MM.1S (cell line): ENCODE measurements around the gene ZNF385D.

Experiments used
- DNase-seq: peaks from one replicate; pipeline ENCODE4 v3.0.0-alpha.2; 2015
- H2AFZ ChIP-seq: fragments of 300-600 bp; sonication (generic); 2 replicates; pipeline ENCODE4 v1.6.0; 2016; ENCODE audit warnings: antibody characterized with exemption, low read length
- H3F3A ChIP-seq: fragments of 300-600 bp; sonication (generic); 2 replicates; pipeline ENCODE4 v1.6.1; 2016; ENCODE audit warnings: mild to moderate bottlenecking, antibody characterized with exemption, low read length, moderate library complexity, mixed read lengths; ENCODE audit not compliant: insufficient read depth
- H3K27ac ChIP-seq: fragments of 300-600 bp; sonication (generic); 2 replicates; pipeline ENCODE4 v1.5.1; 2016; ENCODE audit warnings: mild to moderate bottlenecking, low read length
- H3K27me3 ChIP-seq: fragments of 300-600 bp; sonication (generic); replicated peaks from 2 replicates; pipeline ENCODE4 v1.6.0; 2016; ENCODE audit warnings: low read length; ENCODE audit not compliant: insufficient read depth
- H3K36me3 ChIP-seq: fragments of 300-600 bp; sonication (generic); replicated peaks from 2 replicates; pipeline ENCODE4 v1.6.1; 2016; ENCODE audit warnings: mild to moderate bottlenecking, low read length, mixed read lengths; ENCODE audit not compliant: insufficient read depth
- H3K4me1 ChIP-seq: fragments of 300-600 bp; sonication (generic); 2 replicates; pipeline ENCODE4 v1.6.1; 2016; ENCODE audit warnings: low read length, mixed read lengths
- H3K4me2 ChIP-seq: fragments of 300-600 bp; sonication (generic); 2 replicates; pipeline ENCODE4 v1.6.0; 2016; ENCODE audit warnings: low read depth, low read length
- H3K4me3 ChIP-seq: fragments of 300-600 bp; sonication (generic); 2 replicates; pipeline ENCODE4 v1.5.1; 2016; ENCODE audit warnings: low read length, mixed read lengths
- H3K79me2 ChIP-seq: fragments of 300-600 bp; sonication (generic); 2 replicates; pipeline ENCODE4 v1.6.1; 2016; ENCODE audit warnings: mixed run types, low read length, mixed read lengths
- H3K9ac ChIP-seq: fragments of 300-600 bp; sonication (generic); 2 replicates; pipeline ENCODE4 v1.6.1; 2016; ENCODE audit warnings: low read length, mixed read lengths
- H3K9me2 ChIP-seq: fragments of 300-600 bp; sonication (generic); replicated peaks from 2 replicates; pipeline ENCODE4 v1.6.1; 2016; ENCODE audit warnings: mild to moderate bottlenecking, low read length, mixed read lengths; ENCODE audit not compliant: insufficient read depth
- H3K9me3 ChIP-seq: fragments of 300-600 bp; sonication (generic); replicated peaks from 2 replicates; pipeline ENCODE4 v1.6.1; 2016; ENCODE audit warnings: mild to moderate bottlenecking, low read length, mixed read lengths; ENCODE audit not compliant: insufficient read depth
- H4K20me1 ChIP-seq: fragments of 300-600 bp; sonication (generic); 2 replicates; pipeline ENCODE4 v1.6.1; 2016; ENCODE audit warnings: mild to moderate bottlenecking, low read length, moderate library complexity, mixed read lengths; ENCODE audit not compliant: insufficient read depth
- CTCF ChIP-seq: fragments of 300-600 bp; sonication (generic); IDR thresholded peaks from 2 replicates; pipeline ENCODE4 v1.5.1; 2016; ENCODE audit warnings: antibody characterized with exemption, low read length, mixed read lengths
- EZH2 ChIP-seq: fragments of 300-600 bp; sonication (generic); optimal IDR thresholded peaks from 2 replicates; pipeline ENCODE3; 2017; ENCODE audit warnings: low read depth, mild to moderate bottlenecking, antibody characterized with exemption, low read length, mixed read lengths
- EZH2phosphoT487 ChIP-seq: fragments of 300-600 bp; sonication (generic); IDR thresholded peaks from 2 replicates; pipeline ENCODE4 v1.6.1; 2018; ENCODE audit warnings: antibody characterized with exemption, low read length

The ZNF385D gene

GRCh38 chr3:21795152-21795837 is 44.3 kb upstream of the ZNF385D start:
- no peak overlapping the region for H3K27ac ChIP-seq

GRCh38 chr3:21794291-21794690 is 43.3 kb upstream of the ZNF385D start:
- H3K4me2 ChIP-seq = no peak overlapping the region
- no peaks in the 10 kb centered on the region for H3K27me3 ChIP-seq
- TF ChIP-seq CTCF (no peak), EZH2 (no peak), EZH2phosphoT487 (no peak)
- no peak overlapping the region for H2AFZ ChIP-seq
- no peak overlapping the region for H3K4me3 ChIP-seq
- H3K36me3 ChIP-seq = no peaks in the 10 kb centered on the region
- DNase-seq = no peak
- no peak overlapping the region for H3K27ac ChIP-seq
- H3K9ac ChIP-seq = no peak overlapping the region
- H3K9me2 ChIP-seq = no peaks in the 10 kb centered on the region
- no peaks in the 10 kb centered on the region for H3K4me1 ChIP-seq
- no peaks in the 10 kb centered on the region for H3K79me2 ChIP-seq
- no peaks in the 10 kb centered on the region for H3F3A ChIP-seq
- H3K9me3 ChIP-seq = no peaks in the 10 kb centered on the region
- no peaks in the 10 kb centered on the region for H4K20me1 ChIP-seq

More at GRCh38 chr3:21795152-21795837, 44.3 kb upstream of the ZNF385D start:
- no peaks in the 10 kb centered on the region for H3F3A ChIP-seq
- no peak overlapping the region for H3K9ac ChIP-seq
- no peaks in the 10 kb centered on the region for H4K20me1 ChIP-seq
- H3K4me1 ChIP-seq = no peaks in the 10 kb centered on the region
- H3K9me3 ChIP-seq = no peaks in the 10 kb centered on the region
- no peaks in the 10 kb centered on the region for H3K36me3 ChIP-seq
- H3K27me3 ChIP-seq = no peaks in the 10 kb centered on the region
- no peak overlapping the region for H3K4me2 ChIP-seq
- DNase-seq = no peak
- no peaks in the 10 kb centered on the region for H3K79me2 ChIP-seq
- no peak overlapping the region for H2AFZ ChIP-seq
- TF ChIP-seq EZH2 (no peak), EZH2phosphoT487 (no peak)
- no peak overlapping the region for H3K4me3 ChIP-seq
- no peaks in the 10 kb centered on the region for H3K9me2 ChIP-seq

DNA sequence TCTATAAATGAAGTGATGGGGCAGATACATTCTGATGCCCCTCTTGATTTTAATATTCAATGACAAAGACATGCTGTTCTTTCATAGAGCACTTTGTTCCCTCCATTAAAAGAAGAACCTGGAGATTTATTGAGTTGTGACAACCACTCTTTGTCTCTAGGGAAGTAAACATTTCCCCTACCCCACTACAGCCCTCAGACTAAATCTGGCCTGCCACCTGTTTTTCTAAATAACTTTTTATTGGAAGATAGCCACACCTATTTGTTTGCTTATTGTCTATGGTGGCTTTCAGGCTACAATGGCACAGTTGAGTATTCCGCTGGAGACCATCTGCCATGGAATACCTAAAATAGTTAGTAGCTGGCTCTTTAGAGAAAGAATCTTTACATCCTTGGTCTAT is 41.2 kb upstream of the ZNF385D start:
- Histone ChIP-seq H3K79me2 (no peaks in the 10 kb centered on the region), H3K4me1 (no peaks in the 10 kb centered on the region), H4K20me1 (no peaks in the 10 kb centered on the region), H3K9ac (no peak overlapping the region), H3K9me3 (no peaks in the 10 kb centered on the region), H3F3A (no peaks in the 10 kb centered on the region), H3K27ac (no peak overlapping the region), H3K27me3 (no peaks in the 10 kb centered on the region), H3K4me2 (no peak overlapping the region), H3K4me3 (no peak overlapping the region), H3K36me3 (no peaks in the 10 kb centered on the region), H3K9me2 (no peaks in the 10 kb centered on the region), H2AFZ (no peak overlapping the region)
- no peak for TF ChIP-seq EZH2phosphoT487
- no peak for TF ChIP-seq CTCF
- no peak for TF ChIP-seq EZH2
- no peak for DNase-seq

- no peaks in the 10 kb centered on the region for H3F3A ChIP-seq
- no peak overlapping the region for H3K9ac ChIP-seq
- H3K9me2 ChIP-seq = no peaks in the 10 kb centered on the region
- H3K9me3 ChIP-seq = no peaks in the 10 kb centered on the region
- H3K4me1 ChIP-seq = no peaks in the 10 kb centered on the region
- H3K27me3 ChIP-seq = no peaks in the 10 kb centered on the region
- H3K27ac ChIP-seq = no peak overlapping the region
- DNase-seq = no peak
- H3K4me2 ChIP-seq = no peak overlapping the region
- TF ChIP-seq EZH2phosphoT487 (no peak), EZH2 (no peak), CTCF (no peak)
- H3K36me3 ChIP-seq = no peaks in the 10 kb centered on the region
- H3K4me3 ChIP-seq = no peak overlapping the region
- no peaks in the 10 kb centered on the region for H3K79me2 ChIP-seq
- H2AFZ ChIP-seq = no peak overlapping the region
- H4K20me1 ChIP-seq = no peaks in the 10 kb centered on the region
Measured at GRCh38 chr3:21791356-21791755, 40.3 kb upstream of the ZNF385D start.
